NB4 (cell line): Measurements from ENCODE around the gene EXOC6B.

Experiments used
- CTCF ChIP-seq: IDR thresholded peaks from one replicate; pipeline ENCODE4 v1.5.1; 2012; ENCODE audit warnings: low read depth, low read length
- MYC ChIP-seq: IDR thresholded peaks from 2 replicates; pipeline ENCODE4 v1.6.1; 2011; ENCODE audit warnings: low read depth, low read length
- POLR2A ChIP-seq: IDR thresholded peaks from 2 replicates; pipeline ENCODE4 v1.6.1; 2011; ENCODE audit warnings: mild to moderate bottlenecking; ENCODE audit not compliant: insufficient read length; ENCODE audit errors: extremely low read depth

GRCh38 chr2:72425996-72426395 is 399.8 kb downstream of the EXOC6B start:
- TF ChIP-seq CTCF (no peak), POLR2A (no peak), MYC (no peak)
